HG03442 (cell line): Measurements from ENCODE around the gene BHLHA9.
"Not testable (repeated sequence)": the region's sequence is repeated elsewhere in the genome, so short reads cannot be mapped to it uniquely, and the experiment has no call there.

Experiments used
- ATAC-seq: cut with Tn5 transposase; IDR thresholded peaks from one replicate; pipeline ENCODE4 v1.9.1; 2021; ENCODE audit warnings: mild to moderate bottlenecking, moderate library complexity; ENCODE audit not compliant: unreplicated experiment

Gene BHLHA9

DNA sequence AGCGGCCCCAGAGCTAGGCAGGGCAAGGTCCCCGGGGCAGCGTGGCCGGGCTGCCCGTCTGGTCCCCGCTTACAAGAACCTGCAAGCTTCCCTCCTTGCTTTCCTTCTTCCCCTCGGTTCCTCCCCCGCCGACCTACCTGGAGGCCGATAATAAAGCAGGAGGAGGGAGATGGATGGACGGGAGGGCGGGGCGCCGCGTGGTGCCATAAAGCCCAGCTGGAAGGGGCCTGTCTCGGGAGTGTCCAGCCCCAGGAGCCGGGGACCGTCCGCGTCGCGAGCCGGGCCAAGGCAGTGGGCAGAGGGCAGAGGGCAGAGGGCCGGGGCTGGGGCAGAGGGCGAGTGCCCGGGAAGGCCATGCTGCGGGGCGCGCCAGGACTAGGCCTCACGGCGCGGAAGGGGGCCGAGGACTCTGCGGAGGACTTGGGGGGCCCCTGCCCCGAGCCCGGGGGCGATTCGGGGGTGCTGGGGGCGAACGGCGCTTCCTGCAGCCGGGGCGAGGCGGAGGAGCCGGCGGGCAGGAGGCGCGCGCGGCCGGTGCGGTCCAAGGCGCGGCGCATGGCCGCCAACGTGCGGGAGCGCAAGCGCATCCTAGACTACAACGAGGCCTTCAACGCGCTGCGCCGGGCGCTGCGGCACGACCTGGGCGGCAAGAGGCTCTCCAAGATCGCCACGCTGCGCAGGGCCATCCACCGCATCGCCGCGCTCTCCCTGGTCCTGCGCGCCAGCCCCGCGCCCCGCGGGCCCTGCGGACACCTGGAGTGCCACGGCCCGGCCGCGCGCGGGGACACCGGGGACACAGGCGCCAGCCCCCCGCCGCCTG is at the start of gene BHLHA9:
Gene BHLHA9, plus strand, starts transcription at position 235 of the 820 bp plus-strand sequence. Its CDS starts 120 bp downstream, at position 355.
- ATAC-seq, result no peak

- no peak for ATAC-seq
Observed at GRCh38 chr17:1221209-1221608, 49.0 kb upstream of the BHLHA9 start.

GRCh38 chr17:1222321-1222720 is 47.9 kb upstream of the BHLHA9 start:
- ATAC-seq, result no peak

DNA sequence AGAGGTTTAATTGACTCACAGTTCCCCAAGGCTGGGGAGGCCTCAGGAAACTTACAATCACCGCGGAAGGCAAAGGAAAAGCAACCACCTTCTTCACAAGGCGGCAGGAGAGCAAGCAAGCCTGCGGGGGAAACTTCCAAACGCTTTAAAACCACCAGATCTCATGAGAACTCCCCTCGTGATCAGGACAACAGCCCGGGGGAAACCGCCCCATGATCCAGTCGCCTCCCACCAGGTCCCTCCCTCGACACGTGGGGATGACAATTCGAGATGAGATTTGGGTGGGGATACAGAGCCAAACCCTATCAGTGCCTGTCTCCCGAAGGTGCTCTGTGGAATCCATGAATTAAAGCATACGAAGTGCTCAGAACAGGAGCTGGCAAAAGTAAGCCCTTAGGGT is 46.6 kb upstream of the BHLHA9 start:
- ATAC-seq, result no peak

DNA sequence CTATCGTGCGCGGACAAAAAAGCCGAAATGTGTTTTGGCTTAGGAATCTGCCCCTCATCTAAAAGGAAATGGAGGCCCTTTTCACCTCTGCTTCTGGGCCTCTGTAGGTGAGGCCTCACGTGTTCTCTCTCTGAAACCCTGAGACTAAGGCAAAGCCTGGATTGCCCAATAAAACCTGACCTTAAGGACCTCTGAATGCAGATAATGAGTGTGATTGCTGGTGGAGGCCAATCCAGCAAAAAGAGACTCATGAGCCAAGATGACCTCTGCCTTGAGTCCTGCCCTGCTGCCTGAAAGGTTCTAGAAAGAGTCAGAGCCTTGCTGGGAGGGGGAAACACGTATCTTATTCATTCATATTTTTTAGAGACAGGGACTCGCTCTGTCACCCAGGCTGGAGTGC is 45.9 kb upstream of the BHLHA9 start:
- ATAC-seq, result no peak

DNA sequence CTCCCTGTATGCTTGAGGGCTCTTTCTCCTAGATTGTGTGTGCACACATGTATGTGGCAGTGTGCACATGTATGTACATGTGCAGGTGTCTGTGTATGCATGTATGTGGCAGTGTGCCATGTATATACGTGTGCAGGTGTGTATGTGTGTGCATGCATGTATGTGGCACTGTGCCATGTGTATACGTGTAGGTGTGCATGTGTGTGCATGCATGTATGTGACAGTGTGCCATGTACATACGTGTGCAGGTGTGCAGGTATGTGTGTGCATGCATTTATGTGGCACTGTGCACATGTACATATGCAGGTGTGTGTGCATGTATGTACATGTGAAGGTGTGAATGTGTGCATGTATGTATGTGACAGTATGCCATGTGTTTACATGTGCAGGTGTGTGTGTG is 43.9 kb upstream of the BHLHA9 start:
- no peak for ATAC-seq

- no peak for ATAC-seq
Observed at GRCh38 chr17:1227365-1227764, 42.9 kb upstream of the BHLHA9 start.

DNA sequence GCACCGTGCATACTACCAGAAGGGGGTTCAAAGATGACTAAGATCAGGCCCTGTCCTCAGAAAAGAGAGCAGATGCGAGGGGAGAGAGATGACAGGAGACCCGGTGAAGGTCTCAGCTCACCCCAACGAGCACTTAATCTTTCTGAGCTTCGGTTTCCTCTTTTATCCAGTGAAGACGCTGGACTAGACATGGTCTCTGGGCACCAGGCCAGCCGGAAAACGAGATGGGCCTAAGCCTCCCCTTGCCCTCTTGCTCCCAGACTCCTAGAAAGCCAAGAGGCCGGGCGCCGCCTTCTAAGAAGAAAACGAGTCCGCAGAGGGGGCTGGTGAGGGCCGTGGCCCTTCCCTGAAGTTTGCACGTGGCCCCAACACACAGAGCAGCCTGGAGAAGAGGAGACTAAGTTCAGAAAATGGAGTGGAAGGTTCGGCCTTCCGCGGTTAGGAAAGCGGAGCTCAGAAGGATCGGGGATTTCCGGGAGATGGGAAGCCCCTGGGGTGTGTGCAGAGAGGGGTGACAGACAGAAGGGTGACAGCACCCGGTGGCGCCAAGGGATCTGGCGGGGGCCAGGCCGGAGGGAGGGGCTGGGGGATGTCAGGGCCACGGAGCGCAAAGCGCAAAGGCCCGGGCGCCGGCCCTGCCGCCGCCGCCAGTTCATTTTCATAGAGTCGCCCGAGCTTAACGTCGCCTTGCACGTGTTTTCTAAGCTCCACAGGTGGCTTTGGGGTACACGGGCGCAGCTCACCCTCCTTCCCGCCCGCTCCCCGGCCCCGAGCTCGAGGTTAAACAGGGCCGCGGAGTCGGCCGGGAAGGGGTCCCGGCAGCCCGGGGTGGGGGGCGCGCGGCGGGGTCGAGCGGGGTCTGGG is 42.1 kb upstream of the BHLHA9 start:
- peak; percentile 26 for ATAC-seq

DNA sequence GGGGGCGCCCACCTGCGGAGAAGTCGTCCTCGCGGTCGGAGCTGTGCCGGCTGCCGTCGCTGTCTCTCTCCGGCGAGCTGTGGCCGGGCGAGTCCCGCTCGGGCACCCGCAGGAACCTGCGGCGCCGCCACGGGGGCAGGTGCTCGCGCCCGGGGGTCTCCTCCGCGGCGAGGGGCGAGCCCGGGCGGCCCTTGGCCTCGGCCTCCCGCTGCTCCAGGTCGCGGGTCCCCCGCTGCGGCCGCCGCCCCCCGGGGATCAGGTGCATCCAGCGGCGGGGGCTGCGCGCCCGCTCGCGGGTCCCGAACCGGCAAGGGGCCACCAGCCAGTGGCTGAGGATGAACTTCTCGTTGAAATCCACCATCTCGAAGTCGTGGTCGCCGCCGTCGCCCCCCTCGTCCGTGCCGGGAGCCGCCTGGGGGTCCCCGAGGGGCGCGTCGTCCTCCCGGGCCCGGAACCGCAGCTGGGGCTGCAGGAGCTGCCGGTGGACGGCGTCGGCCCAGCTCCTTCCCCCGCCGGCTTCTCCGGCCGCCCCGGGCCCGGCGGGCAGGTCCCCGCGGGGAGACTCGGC is 41.4 kb upstream of the BHLHA9 start:
- peak; percentile 15 for ATAC-seq

- peak; percentile 45 for ATAC-seq
Observed at GRCh38 chr17:1229349-1229899, 40.8 kb upstream of the BHLHA9 start.

- no peak for ATAC-seq
Observed at GRCh38 chr17:1229900-1230501, 40.2 kb upstream of the BHLHA9 start.

DNA sequence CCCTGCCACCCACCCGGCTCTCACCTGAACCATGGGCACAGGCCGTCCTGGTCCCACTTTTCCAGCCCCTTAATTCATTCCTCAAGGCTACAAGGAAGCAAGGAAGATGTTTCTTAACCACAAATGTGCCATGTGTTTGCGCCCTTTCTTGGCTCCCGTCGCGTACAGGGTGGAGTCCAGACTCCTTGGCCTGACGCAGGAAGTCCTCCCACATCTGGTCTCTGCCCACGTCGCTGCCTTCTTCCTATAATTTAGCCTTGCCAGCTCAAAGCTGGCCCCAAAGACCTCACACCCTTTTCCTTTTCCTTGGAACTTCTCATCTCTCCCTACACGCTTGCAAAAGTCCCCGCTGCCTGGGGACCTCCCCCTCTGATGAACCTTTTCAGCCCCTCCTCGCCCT is 38.8 kb upstream of the BHLHA9 start:
- no peak for ATAC-seq

- no peak for ATAC-seq
Observed at GRCh38 chr17:1232331-1232730, 37.9 kb upstream of the BHLHA9 start.

DNA sequence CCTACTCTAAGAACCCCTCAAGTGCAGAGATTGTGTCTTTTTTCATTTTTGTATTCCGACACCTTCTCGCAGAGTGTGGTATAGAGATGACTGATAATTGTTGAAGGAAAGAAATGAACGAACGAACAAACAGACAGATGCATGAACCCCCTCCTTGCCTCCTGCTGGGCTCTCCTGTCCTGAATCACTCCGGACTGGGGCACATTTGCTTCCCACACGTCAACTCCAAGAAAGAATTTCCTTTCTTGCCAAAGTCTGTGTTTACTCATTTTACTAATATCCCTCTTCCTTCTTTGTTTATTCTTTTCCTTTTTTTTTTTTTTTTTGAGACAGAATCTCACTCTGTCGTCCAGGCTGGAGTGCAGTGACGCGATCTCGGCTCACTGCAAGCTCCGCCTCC is 37.5 kb upstream of the BHLHA9 start:
- ATAC-seq, result no peak

GRCh38 chr17:1234455-1234854 is 35.8 kb upstream of the BHLHA9 start:
- no peak for ATAC-seq

- ATAC-seq, result no peak
Observed at GRCh38 chr17:1237471-1237870, 32.8 kb upstream of the BHLHA9 start.

GRCh38 chr17:1239210-1239609 is 31.0 kb upstream of the BHLHA9 start:
- ATAC-seq, result no peak

- ATAC-seq, result not testable (repeated sequence)
Observed at GRCh38 chr17:1240426-1240825, 29.8 kb upstream of the BHLHA9 start.

DNA sequence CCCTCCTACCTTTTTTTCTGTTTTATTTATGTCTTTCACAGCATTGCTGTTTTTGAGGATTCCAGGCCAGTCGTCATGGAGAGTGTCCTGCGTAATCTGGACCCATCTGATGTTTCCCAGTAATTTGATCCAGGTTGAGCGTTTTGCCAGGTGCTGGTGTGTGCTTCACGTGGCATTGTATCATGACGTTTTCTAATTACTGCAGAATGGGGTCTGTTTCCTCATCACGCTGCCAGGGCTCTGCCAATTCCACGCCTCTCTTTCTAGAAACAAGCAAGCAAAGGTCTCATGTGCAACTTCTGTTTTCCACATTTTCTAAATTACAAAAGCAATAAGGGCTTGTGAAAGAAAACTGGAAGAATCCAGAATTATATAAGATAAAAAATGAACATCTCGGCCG is 28.3 kb upstream of the BHLHA9 start:
- ATAC-seq, result no peak

DNA sequence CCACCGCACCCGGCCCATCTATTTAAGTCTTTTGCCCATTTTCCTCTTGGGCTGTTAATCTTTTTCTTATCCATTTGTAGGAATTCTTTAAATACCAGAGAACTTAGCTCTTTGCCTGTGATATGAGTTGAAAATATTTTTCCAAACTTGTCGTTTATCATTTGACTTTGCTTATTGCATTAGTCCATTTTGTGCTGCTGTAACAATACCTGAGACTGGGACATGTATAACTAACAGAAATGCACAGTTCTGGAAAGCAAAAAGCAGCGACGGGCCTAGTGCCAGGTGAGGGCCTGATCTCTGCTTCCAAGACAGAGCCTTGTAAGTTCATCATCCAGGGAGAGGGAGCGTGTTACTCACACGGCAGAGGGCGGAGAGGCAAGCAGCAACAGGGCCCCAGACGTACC is 25.6 kb upstream of the BHLHA9 start:
- no peak for ATAC-seq
